Measurements from ENCODE around the gene ASB13.

- TF ChIP-seq ZNF274 (IDR thresholded peaks at IDR 0.05; ENCODE audit: low read depth, low read length) (no peak), SUZ12 (IDR thresholded peaks at IDR 0.05; ENCODE audit: extremely low read depth, insufficient read depth, insufficient read length) (no peak)
These were observed 21.0 kb downstream of the ASB13 start for GRCh38 chr10:5645375-5645774.
